HFFc6 (cell line): ENCODE data around the gene PAF1. TPM values are rescaled to one million over a fixed set of nuclear protein-coding genes. Genes with fewer than 3 reads are reported as not detected.

ENCODE experiments used
- DNase-seq: peaks from one replicate; pipeline ENCODE4 v3.0.0-alpha.2; 2018
- H3K27ac Mint-ChIP-seq: 2 replicates; pipeline ENCODE4 v1.8.0; 2020; ENCODE audit warnings: mild to moderate bottlenecking, mixed read lengths
- H3K27me3 Mint-ChIP-seq: 2 replicates; pipeline ENCODE4 v1.8.0; 2021; ENCODE audit warnings: mild to moderate bottlenecking, moderate library complexity, mixed read lengths; ENCODE audit not compliant: insufficient read depth
- H3K36me3 Mint-ChIP-seq: 2 replicates; pipeline ENCODE4 v1.8.0; 2021; ENCODE audit warnings: low read depth, mixed read lengths
- H3K4me1 Mint-ChIP-seq: 2 replicates; pipeline ENCODE4 v1.8.0; 2020; ENCODE audit warnings: low read depth, mixed read lengths
- H3K4me3 Mint-ChIP-seq: 2 replicates; pipeline ENCODE4 v1.8.0; 2020; ENCODE audit warnings: mild to moderate bottlenecking, moderate library complexity, mixed read lengths
- H3K9me3 Mint-ChIP-seq: 2 replicates; pipeline ENCODE4 v1.8.0; 2020; ENCODE audit warnings: mild to moderate bottlenecking, mixed read lengths
- CTCF ChIP-seq: fragments of 200-600 bp; sonication (generic); IDR thresholded peaks from 2 replicates; pipeline ENCODE4 v1.5.0; 2021; ENCODE audit warnings: antibody characterized with exemption, mild to moderate bottlenecking
- total RNA-seq, 6 experiments: library from RNA; stranded (reverse); fragmentation: NEBNext Ultra II Directional; extraction: Animal tissue kit (Norgen Biotek cat#: 25700); gene quantifications; 2 replicates in 1 of 6; 3 replicates in 5 of 6; pipeline ENCODE4 v1.2.3, GENCODE V29; 2021

Gene PAF1
- total RNA-seq, 6 experiments from 2014 or later, result 46.8 to 70.0 (median 60.6) TPM

- Mint-ChIP-seq H3K4me1 (peaks cover 55% of the 10 kb centered on the region), H3K27ac (peak overlapping the region; percentile 91), H3K27me3 (peaks cover 52% of the 10 kb centered on the region), H3K4me3 (peak overlapping the region; percentile 92), H3K36me3 (peaks cover 21% of the 10 kb centered on the region), H3K9me3 (peaks cover 23% of the 10 kb centered on the region)
- no peak for DNase-seq
- TF ChIP-seq CTCF, result no peak
Measured at GRCh38 chr19:39407410-39407659, 16.4 kb upstream of the PAF1 start.

- DNase-seq, result peak; percentile 92
- no peak for TF ChIP-seq CTCF
- H3K4me1 Mint-ChIP-seq, result peaks cover 57% of the 10 kb centered on the region
- H3K9me3 Mint-ChIP-seq, result peaks cover 19% of the 10 kb centered on the region
- H3K4me3 Mint-ChIP-seq, result peak within 1 kb of the TSS; percentile 92
- H3K36me3 Mint-ChIP-seq, result peaks cover 21% of the 10 kb centered on the region
- peaks cover 49% of the 10 kb centered on the region for H3K27me3 Mint-ChIP-seq
- H3K27ac Mint-ChIP-seq, result peak within 1 kb of the TSS; percentile 91
Measured at GRCh38 chr19:39406656-39407409, 15.9 kb upstream of the PAF1 start, which contains the start of gene ZFP36. Gene ZFP36 (plus strand): TSS chr19:39406847. CDS start chr19:39406905, 58 bp downstream.

GRCh38 chr19:39405958-39406655, 15.2 kb upstream of the PAF1 start:
- H3K4me1 Mint-ChIP-seq, result peaks cover 57% of the 10 kb centered on the region
- H3K27ac Mint-ChIP-seq, result peak overlapping the region; percentile 91
- no peak for DNase-seq
- peaks cover 12% of the 10 kb centered on the region for H3K9me3 Mint-ChIP-seq
- H3K4me3 Mint-ChIP-seq, result peak overlapping the region; percentile 92
- H3K27me3 Mint-ChIP-seq, result peaks cover 43% of the 10 kb centered on the region
- H3K36me3 Mint-ChIP-seq, result peaks cover 21% of the 10 kb centered on the region
- TF ChIP-seq CTCF, result no peak

GRCh38 chr19:39405261-39405957, 14.5 kb upstream of the PAF1 start:
- H3K4me3 Mint-ChIP-seq, result peak overlapping the region; percentile 92; the same call in 1 of the 2 replicates
- H3K9me3 Mint-ChIP-seq, result peaks cover 6% of the 10 kb centered on the region
- peaks cover 21% of the 10 kb centered on the region for H3K36me3 Mint-ChIP-seq
- no peak for TF ChIP-seq CTCF
- peaks cover 55% of the 10 kb centered on the region for H3K4me1 Mint-ChIP-seq
- DNase-seq, result no peak
- H3K27ac Mint-ChIP-seq, result peak overlapping the region; percentile 99
- peaks cover 38% of the 10 kb centered on the region for H3K27me3 Mint-ChIP-seq

GRCh38 chr19:39403331-39404312, 12.7 kb upstream of the PAF1 start:
- H3K9me3 Mint-ChIP-seq, result peaks cover 6% of the 10 kb centered on the region; the same call in 1 of the 2 replicates
- peaks cover 57% of the 10 kb centered on the region for H3K4me1 Mint-ChIP-seq
- H3K27me3 Mint-ChIP-seq, result peaks cover 26% of the 10 kb centered on the region
- peaks cover 24% of the 10 kb centered on the region for H3K36me3 Mint-ChIP-seq
- peak; percentile 99 for DNase-seq
- no peak for TF ChIP-seq CTCF
- H3K27ac Mint-ChIP-seq, result peak overlapping the region; percentile 99
- peak overlapping the region; percentile 85 for H3K4me3 Mint-ChIP-seq
